Dedifferentiated amniotic fluid mesenchymal stem cell (primary cell): ENCODE results near the gene ZNF524.

Experiments
- DNase-seq: peaks from one replicate; pipeline ENCODE4 v3.0.0-alpha.2; 2016; ENCODE audit errors: extremely low spot score

Gene ZNF524

GRCh38 chr19:55620410-55621204 lies 20.5 kb downstream of the ZNF524 start:
- DNase-seq = no peak

DNA sequence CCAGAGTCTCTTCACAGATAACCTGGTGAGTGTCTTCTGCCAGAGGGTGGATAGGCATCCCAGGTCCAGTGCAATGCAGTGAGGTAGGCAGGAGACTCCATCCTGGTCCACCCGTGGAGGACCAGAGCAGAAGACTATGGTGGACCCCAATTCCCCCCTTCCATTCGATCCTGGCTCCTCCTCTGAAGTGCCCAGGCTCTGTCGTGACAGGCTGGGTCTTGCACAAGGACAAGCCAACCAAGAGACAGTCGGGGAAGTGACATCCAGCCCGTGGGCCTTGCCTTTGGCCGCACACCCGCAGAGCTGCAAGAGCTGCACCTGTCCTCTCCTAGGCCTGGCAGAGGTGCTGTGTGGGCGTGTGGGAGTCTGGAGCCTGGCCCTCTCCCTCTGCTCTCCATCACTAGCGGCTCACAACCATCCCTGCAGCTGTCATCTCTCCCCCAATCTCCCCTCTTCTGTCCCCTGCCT lies 21.2 kb downstream of the ZNF524 start:
- DNase-seq = no peak

GRCh38 chr19:55621673-55622231 lies 21.7 kb downstream of the ZNF524 start:
- DNase-seq = no peak

DNA sequence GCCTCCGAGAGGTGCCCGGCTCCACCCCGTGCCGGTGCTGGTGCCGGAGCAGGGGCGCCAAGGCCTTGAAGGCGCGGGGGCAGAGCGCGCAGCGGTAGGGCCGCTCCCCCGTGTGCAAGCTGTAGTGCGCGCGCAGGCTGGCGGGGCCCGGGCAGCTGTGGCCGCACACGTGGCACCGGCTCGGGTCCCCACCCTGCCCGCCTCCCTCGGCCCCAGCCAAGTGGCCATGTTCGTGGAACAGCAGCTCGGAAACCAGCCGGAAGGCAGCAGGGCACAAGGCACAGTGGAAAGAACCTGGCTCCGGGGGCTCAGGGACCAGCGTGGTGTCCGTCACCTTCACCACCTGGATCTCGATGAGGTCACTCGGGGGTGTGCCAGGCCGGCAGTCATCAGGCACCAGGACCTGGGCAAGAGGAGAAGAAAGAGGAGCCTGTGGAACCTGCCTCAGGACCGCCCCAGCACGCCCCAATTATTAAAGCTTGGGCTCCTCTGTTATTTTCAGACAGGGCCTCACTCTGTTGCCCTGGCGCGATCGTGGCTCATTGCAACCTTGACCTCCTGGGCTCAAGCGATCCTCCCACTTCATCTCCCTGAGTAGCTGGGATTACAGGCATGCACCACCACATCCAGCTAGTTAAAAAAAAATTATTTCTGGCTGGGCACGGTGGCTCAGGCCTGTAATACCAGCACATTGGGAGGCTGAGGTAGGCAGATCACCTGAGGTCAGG lies 22.3 kb downstream of the ZNF524 start:
- DNase-seq = no peak

DNA sequence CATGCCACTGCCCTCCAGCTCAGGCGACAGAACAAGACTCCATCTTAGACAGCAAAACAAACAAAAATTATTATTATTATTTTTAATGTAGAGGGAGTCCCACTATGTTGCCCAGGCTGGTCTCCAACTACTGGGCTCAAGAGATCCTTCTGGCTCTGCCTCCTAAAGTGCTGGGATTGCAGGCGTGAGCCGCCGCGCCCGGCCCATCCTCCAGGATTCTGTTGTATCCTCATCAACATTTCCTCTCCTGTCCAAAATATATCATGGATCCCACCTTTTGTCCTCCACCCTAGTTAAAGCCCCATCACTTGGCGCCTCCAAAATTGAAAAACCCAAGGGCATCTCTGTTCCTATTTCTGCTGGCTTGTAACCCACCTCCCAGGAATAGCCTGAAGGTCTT lies 23.0 kb downstream of the ZNF524 start:
- no peak for DNase-seq

DNA sequence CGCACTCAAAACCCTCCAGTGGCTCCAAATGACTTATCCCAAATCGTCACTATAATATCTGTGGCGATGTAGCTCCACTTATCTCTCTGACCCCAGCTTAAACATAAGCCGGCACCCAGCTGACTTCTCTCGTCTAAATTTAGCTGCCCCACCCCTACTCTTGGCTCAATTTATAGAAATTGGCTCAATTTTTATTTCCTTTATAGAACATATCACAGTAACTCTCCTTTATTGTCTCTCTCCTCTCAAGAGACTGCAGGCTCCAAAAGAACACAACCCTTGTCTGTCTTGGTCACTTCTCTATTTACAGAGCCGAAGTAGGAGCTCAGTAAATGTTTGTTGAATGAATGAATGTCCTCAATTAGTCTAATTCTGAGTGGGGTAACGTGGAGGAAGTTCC lies 23.5 kb downstream of the ZNF524 start:
- no peak for DNase-seq

- DNase-seq = peak; percentile 93
Observed at GRCh38 chr19:55624109-55625003, 24.3 kb downstream of the ZNF524 start, which contains the start of gene ZNF784. ZNF784 (minus strand) TSS chr19:55624566; CDS start chr19:55624561, 5 bp downstream.

- DNase-seq = no peak
Observed at GRCh38 chr19:55625004-55625326, 24.9 kb downstream of the ZNF524 start.

DNA sequence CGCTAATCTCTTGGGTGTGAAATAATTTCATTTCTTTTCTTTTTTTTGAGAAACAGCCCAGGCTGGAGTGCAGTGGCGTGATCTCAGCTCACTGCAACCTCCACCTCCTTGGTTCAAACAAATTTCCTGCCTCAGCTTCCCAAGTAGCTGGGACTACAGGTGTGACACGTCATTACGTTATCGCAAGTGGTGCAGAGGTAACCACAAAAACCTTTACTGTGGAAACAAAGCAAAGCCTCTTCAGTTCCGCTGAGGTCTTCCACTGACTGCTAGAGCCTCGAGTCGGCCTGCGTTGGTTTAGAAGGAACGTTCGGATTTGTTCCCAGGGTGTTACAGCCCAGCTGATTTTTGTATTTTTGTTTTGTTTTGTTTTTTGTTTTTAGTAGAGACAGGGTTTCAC lies 26.3 kb downstream of the ZNF524 start:
- DNase-seq = no peak

GRCh38 chr19:55632463-55632834 lies 32.4 kb downstream of the ZNF524 start:
- peak; percentile 96 for DNase-seq

DNA sequence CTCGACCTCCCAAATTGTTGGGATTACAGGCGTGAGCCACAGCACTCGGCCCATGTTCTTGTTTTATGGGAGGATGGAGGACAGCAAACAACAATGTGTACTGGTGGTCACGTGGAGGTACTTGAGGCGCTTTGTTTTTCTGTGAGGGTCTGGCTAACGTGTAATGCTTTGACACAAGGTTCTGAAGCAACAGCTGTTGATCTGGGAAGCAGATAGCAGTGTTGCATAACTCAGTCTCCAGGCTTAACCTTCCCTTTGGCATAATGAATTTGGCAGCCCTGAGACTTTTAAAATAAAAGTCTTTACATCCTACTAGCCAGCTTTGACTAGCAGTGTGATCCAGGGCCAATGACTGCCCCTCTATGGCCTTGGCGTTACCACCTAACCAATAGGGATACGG lies 33.8 kb downstream of the ZNF524 start:
- DNase-seq = no peak

- DNase-seq = no peak
Observed at GRCh38 chr19:55635334-55635717, 35.2 kb downstream of the ZNF524 start.

GRCh38 chr19:55635856-55636440 lies 35.9 kb downstream of the ZNF524 start:
- DNase-seq = no peak

- no peak for DNase-seq
Observed at GRCh38 chr19:55636723-55637122, 36.6 kb downstream of the ZNF524 start.

GRCh38 chr19:55637534-55637933 lies 37.4 kb downstream of the ZNF524 start:
- DNase-seq = no peak

GRCh38 chr19:55638864-55639359 lies 38.8 kb downstream of the ZNF524 start:
- DNase-seq = no peak

- peak; percentile 47 for DNase-seq
Observed at GRCh38 chr19:55640043-55640576, 40.0 kb downstream of the ZNF524 start.

DNA sequence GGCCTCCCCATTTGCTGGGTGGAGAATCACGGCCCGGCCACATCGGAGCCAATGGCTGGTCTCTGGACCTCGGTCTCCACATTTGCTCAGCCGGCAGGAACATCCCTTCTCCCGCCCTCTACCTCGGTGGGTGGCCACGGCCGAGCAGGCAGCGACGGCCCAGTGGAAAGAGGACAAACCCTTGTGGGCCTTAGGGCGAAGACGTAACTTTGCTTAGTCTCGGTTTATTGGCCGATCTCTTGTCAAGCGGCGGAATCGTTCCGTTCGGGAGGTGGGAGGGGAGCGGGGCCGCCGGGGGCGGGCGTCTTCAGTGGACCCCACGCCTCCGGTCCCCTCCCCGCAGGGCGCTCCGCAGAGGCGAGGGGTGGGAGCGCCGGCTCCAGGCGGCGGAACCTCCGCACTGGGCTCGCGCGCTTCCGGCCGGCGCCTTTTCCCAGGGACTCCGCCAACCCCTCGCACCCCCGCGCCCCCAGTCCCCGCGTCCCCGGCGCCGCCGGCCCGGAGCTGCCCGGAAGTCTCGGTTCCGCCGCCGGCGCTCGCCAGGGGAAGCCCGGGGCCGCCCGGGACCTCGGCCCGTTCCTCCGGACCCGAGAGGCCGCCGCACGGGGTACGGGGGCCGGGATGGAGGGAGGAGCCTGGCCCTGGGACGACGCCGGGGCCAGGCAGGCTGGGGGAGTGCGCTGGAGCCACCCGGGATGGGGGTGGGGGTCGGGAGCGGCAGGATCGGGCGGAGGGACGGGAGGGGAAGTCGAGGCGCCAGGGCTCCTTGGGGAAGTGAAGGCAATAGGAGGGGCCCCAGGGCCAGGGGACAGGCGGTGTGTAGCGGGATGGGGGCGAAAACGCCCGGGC lies 40.7 kb downstream of the ZNF524 start, which contains the start of gene ZNF580:
Gene ZNF580, plus strand, starts transcription at position 426 of the 849 bp plus-strand sequence. CDS start 1,507 bp downstream, outside the sequence.
- peak; percentile 57 for DNase-seq

DNA sequence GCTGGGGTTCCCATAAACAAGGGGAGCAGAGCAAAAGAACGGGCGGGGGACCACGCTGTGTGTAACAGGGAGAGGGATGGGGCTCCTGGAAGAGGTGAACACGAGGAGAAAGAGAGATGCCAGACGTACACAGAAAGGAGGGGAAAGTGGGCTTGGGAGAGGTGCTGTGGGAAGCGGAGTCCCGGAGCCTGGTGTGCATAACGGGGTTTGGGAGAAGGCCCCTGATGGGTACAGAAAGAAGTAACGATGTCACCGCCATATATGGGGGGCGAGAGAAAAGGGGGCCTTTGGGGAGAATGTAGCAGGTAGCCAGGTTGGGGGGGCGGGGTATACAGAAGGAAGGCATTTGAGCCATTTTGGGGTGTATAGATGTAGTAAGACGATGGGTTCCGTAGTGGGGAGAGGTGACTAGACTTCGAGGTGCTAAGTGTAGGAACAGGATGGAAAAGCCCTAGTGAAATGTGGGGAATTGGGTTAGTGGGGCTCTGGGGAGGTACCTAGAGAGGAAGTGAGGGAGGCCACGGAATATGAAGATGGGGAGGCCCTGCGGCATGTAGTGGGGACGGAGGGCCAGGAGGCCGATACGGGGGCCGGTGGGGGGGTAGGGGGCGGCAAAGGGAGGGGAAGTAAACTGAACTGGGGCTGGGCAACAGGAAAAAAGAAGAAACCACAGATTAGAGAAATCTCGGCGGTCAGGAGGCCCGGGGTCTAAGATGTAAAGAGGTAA lies 41.5 kb downstream of the ZNF524 start:
- no peak for DNase-seq
